ENCODE results near the gene SUPT6H. TPM values are rescaled to one million over a fixed set of nuclear protein-coding genes. Genes with fewer than 3 reads are reported as not detected.

The SUPT6H gene
- total and polyA plus RNA-seq, 2 of the 8 experiments (the other 6 are each of a cell fraction or from before 2014, with no cell fraction given): 32.0 to 59.9 TPM

DNA sequence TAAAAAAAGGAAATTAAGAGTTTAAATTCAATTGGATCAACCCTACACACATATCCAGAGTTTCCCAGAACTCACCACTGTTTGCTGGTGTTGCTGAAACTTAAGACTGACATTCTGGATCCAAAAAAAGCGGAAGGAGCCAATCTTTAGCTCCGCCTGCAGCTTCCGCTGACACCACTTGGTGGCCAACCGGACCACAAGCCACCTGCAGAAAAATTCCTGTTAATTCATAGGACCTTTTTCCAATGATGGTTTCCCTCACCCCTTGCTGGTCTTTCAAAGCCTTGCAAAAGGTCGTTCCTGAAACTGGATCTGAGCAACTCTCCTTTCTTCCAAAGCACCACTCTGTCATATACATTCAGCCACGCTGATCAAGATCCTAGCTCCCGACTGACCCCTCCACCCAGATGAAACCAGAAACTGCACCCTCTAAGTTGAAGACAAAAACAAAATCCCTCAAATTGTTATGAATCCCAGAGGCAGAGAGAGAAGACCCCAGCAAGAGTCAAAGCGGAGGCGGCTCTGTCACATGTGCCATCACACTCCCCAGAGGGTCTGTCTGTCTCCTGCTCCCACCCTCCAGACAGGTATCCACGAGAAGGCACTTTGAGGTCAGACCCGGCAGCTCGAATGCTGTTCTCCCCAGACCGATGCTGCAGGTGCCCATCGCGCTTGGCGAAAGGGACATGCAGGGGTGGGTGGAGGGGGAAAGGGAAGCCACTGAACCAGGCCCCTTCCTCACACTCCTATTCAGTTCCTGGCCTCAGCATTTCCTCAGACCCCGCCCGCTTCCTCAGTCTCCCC is 17.8 kb upstream of the SUPT6H start (continued):
- TF ChIP-seq, protein P1, sequence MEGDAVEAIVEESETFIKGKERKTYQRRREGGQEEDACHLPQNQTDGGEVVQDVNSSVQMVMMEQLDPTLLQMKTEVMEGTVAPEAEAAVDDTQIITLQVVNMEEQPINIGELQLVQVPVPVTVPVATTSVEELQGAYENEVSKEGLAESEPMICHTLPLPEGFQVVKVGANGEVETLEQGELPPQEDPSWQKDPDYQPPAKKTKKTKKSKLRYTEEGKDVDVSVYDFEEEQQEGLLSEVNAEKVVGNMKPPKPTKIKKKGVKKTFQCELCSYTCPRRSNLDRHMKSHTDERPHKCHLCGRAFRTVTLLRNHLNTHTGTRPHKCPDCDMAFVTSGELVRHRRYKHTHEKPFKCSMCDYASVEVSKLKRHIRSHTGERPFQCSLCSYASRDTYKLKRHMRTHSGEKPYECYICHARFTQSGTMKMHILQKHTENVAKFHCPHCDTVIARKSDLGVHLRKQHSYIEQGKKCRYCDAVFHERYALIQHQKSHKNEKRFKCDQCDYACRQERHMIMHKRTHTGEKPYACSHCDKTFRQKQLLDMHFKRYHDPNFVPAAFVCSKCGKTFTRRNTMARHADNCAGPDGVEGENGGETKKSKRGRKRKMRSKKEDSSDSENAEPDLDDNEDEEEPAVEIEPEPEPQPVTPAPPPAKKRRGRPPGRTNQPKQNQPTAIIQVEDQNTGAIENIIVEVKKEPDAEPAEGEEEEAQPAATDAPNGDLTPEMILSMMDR (IDR thresholded peaks at IDR 0.05; ENCODE audit: control extremely low read depth in 1 of 3, insufficient read depth in 1 of 3, low read depth in 1 of 3, low read length in 3 of 3): peak; percentile 47 to 54 (median 51)
- TF ChIP-seq BCL11A (IDR thresholded peaks at IDR 0.05; ENCODE audit: low read depth in 2 of 2, low read length in 2 of 2): no peak

Measured in H1 (cell line).